H1 (cell line): ENCODE measurements around the gene C2orf81. TPM values are rescaled to one million over a fixed set of nuclear protein-coding genes. Genes with fewer than 3 reads are reported as not detected.

Experiments used
- CHD1 ChIP-seq: IDR thresholded peaks from 2 replicates; pipeline ENCODE4 v1.6.1; 2012; ENCODE audit warnings: low read depth, low read length, improper control_type of control experiment
- FOSL1 ChIP-seq: IDR thresholded peaks from 2 replicates; pipeline ENCODE4 v1.6.1; 2011; ENCODE audit warnings: mild to moderate bottlenecking, low read depth, low read length, moderate library complexity; ENCODE audit not compliant: insufficient read depth
- GTF2F1 ChIP-seq: IDR thresholded peaks from 2 replicates; pipeline ENCODE4 v1.6.1; 2012; ENCODE audit warnings: low read depth, low read length, improper control_type of control experiment, borderline replicate concordance
- SRF ChIP-seq: IDR thresholded peaks from 2 replicates; pipeline ENCODE4 v1.6.1; 2011; ENCODE audit warnings: mild to moderate bottlenecking, low read depth, low read length, moderate library complexity
- polyA plus RNA-seq, 7 experiments: library from polyadenylated mRNA; depleted of rRNA in 3 of 7; stranded (reverse) in 5 of 7; unstranded in 2 of 7; fragments of >200 nt in 5 of 7; fragments of 200-250 nt in 2 of 7; gene quantifications; 1 replicate in 5 of 7; 2 replicates in 1 of 7; 4 replicates in 1 of 7; pipeline versions ENCODE4 v1.2.1 to v1.2.3, GENCODE V29; 2011 to 2013; ENCODE audit warnings: missing spikeins in 2 of 7, mixed read lengths in 2 of 7
- total RNA-seq: library from RNA; stranded (reverse); fragmentation: NEBNext Ultra II Directional; extraction: Animal tissue kit (Norgen Biotek cat#: 25700); gene quantifications from 2 replicates; pipeline ENCODE4 v1.2.1, GENCODE V29; 2021
- TF ChIP-seq, protein P1 (sequence below), 3 experiments: IDR thresholded peaks; 1 replicate in 2 of 3; 2 replicates in 1 of 3; pipeline versions ENCODE4 v1.5.1 to v1.6.1; 2011; ENCODE audit warnings: low read length in 3 of 3, mild to moderate bottlenecking in 3 of 3, inconsistent platforms in 2 of 3, low read depth in 1 of 3, moderate library complexity in 1 of 3; ENCODE audit not compliant: insufficient read depth in 1 of 3; ENCODE audit errors: control extremely low read depth in 1 of 3

Gene C2orf81
- total and polyA plus RNA-seq, 2 of the 8 experiments (the other 6 are each of a cell fraction or from before 2014, with no cell fraction given), result 1.6 to 3.3 TPM

DNA sequence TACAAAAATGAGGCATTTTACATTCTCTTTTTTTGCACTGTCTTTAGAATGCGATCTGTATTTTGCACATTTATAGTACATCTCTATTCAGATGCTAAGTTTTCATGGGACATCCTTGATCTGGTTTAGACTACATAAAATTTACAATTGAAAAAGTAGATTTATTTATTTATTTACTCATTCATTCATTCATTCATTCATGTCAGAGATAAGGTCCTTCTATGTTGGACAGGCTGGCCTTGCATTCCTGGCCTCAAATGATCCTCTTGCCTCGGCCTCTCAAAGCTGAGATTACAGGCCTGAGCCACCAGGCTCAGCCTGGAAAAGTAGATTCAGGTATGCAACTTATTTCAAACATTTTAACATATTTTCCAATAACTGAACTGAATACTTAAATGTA lies 25.3 kb downstream of the C2orf81 start (continued):
- TF ChIP-seq, protein P1, sequence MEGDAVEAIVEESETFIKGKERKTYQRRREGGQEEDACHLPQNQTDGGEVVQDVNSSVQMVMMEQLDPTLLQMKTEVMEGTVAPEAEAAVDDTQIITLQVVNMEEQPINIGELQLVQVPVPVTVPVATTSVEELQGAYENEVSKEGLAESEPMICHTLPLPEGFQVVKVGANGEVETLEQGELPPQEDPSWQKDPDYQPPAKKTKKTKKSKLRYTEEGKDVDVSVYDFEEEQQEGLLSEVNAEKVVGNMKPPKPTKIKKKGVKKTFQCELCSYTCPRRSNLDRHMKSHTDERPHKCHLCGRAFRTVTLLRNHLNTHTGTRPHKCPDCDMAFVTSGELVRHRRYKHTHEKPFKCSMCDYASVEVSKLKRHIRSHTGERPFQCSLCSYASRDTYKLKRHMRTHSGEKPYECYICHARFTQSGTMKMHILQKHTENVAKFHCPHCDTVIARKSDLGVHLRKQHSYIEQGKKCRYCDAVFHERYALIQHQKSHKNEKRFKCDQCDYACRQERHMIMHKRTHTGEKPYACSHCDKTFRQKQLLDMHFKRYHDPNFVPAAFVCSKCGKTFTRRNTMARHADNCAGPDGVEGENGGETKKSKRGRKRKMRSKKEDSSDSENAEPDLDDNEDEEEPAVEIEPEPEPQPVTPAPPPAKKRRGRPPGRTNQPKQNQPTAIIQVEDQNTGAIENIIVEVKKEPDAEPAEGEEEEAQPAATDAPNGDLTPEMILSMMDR (IDR thresholded peaks at IDR 0.05; ENCODE audit: control extremely low read depth in 1 of 3, insufficient read depth in 1 of 3, low read depth in 1 of 3, low read length in 3 of 3), result no peak
- TF ChIP-seq CHD1 (no peak), SRF (no peak), GTF2F1 (no peak), FOSL1 (no peak)
